ENCODE results near the gene ROS1. TPM values are rescaled to one million over a fixed set of nuclear protein-coding genes. Genes with fewer than 3 reads are reported as not detected.
"Not testable (repeated sequence)": the region's sequence is repeated elsewhere in the genome, so short reads cannot be mapped to it uniquely, and the experiment has no call there.

ROS1 gene
- total RNA-seq, 1 donor from 2014 or later: 0.05 TPM

DNA sequence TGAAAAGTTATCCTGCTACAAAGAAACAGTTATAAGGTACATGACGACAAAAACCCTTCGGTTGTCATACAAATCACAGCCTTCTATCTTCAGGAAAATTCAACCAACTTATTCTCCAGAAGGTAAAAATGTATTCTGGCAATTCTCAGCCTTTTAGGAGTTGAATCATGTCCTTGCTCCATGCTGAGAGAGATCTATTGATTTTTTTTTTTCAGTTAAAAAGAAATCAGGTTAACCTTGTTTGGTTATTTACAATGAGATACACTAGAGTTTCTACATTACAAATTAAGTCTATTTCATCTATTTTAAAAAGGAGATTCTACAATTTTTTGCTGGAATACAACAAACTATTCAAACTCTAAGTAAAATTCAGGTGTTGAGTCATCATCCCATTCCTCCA, 45.4 kb downstream of the ROS1 start:
- DNase-seq (ENCODE audit: low spot score): no peak

DNA sequence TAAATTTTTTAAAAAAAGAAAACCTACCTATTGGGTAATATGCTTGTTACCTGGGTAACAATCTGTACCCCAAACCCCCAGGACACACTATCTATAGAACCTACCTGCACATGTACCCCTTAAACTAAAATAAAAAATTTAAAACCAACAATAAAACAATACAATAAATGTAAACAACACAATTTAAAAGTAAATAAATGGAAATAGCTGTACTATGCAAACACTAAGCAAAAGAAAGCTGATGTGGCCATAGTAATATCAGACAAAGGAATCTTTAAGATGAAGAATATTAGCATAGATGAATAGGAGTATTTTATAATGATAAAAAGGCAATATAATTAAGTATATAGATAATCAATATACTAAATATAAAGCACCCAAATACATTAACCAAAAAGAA, 50.3 kb downstream of the ROS1 start:
- no peak for DNase-seq (ENCODE audit: low spot score)

DNA sequence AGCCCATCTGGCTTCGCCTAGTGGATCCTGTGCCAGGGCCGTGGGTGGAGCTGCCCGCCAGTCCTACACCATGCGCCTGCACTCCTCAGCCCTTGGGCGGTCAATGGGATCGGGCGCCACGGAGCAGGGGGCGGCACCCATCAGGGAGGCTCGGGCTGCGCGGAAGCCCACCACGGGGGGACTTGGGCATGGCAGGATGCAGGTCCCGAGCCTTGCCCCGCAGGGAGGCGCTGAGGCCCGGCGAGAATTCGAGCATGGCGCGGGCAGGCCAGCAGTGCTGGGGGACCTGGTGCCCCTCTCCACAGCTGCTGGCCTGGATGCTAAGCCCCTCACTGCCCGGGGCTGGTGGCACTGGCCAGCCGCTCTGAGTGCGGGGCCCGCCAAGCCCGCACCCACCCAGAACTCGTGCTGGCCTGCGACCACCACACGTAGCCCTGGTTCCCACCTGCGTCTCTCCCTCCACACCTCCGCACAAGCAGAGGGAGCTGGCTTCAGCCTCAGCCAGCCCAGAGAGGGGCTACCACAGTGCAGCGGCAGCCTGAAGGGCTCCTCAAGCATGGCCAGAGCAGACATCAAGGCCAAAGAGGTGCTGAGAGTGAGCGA, 52.4 kb downstream of the ROS1 start:
- DNase-seq (ENCODE audit: low spot score): no peak

DNA sequence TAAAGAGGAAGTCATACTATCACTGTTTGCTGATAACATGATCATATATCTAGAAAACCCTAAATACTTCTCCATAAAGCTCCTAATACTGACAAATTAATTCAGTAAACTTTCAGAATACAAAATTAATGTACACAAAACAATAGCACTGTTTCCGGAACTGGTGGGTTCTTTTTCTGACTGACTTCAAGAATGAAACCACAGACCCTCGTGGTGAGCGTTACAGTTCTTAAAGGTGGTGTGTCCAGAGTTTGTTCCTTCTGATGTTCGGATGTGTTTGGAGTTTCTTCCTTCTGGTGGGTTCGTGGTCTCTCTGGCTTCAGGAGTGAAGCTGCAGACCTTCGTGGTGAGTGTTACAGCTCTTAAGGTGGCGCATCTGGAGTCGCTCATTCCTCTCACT, 53.5 kb downstream of the ROS1 start:
- DNase-seq (ENCODE audit: low spot score): not testable (repeated sequence)

DNA sequence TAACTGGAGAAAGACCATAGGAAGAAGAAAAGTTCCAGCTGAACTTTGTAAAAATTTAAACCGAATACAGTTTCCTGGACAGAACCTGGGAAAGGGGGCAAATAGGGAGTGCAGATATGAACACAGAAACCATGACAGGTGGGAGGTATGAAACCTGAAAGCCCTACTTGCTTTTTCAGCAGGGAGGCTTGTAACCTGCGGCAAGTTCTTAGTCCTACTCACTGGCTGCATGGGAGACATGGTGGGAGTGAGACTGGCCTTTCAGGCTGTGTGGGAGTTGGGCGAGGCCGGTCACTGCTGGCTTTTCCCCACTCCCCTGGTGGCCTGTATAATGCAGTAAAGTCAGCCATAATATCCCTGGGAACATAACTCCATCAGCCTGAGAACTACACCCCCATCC, 54.2 kb downstream of the ROS1 start:
- no peak for DNase-seq (ENCODE audit: low spot score)

DNA sequence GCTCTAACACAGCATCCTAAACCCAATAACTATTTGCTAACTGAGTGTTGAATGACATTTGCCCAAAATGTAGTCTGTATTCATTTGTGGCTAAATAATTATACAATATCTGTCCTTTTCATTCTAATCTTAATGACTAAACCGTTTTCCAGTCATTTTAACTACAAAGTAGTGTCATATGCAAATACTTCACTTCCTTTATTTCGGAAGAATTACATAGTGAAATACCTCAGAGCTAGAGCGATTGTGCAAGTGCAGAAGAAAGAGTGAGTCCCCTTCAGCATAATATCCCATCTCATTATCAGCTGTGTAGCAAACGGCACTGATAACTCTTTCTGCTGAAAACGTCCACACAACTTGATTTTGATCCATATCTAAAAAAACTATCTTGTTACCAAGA, 66.2 kb downstream of the ROS1 start:
- DNase-seq (ENCODE audit: low spot score): no peak

DNA sequence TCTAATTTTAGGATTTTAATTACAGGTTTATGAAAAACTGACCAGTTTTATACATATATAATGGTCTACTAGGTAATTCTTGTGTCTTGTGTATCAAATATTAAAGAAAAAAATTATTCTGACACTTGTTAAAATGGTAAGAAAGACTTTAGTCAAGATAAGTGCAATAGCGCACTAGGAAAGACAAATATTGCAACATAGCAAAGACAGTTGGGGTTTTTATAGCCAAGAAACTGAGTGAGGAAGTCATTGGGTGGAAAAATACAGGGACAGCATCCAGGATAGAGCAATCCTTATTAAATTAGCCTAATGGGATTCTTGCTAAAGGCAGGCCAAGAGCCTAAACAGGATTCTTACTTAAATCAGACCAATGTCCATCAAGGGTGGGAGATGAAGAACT, 71.1 kb downstream of the ROS1 start:
- no peak for DNase-seq (ENCODE audit: low spot score)

DNA sequence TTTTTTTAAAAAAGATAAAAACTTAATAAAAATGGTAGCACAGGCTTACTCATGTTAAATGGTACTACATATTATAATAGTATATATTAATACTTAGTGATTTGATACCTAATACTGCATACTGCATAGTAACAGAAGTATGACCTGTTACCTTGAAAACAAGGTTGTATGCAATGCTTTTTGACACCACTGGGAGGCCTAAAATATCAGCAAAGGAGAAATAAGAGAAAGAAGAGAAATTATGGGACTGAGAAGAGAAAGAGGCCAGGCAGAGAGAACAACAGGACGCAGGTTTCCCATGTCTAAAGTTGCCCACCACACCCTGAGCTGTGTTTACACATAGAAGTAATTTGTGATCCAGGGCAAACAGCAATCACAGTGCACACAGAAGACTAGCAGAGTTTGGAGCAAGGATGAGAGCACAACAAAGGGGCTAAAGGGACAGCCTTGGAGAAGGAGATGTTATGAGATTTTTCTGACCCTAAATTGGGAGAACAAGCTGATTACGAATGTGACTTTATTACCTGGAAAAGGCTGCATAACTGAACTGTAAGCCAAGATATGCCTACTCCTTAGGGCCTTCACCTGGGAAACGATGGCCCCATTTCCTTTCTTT, 73.2 kb downstream of the ROS1 start:
- no peak for DNase-seq (ENCODE audit: low spot score)

DNA sequence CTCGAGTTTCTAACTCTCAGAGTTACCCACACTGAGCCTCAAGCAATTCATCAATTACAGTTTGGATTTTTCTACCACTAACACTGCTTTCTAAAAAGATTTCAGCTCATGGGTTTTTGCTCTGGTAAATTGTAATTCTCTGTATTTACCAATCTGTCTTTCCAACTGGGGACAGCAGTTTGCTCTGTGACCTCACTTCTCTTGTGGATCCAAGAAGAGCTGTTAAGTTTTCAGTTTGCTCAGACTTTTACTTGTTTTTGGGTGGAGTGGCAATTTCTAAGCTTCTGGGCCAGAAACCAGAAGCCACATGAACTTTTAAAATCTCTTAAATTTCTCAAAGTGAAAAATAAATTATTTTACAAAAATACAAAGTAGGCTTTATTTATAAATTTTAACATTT, 74.2 kb downstream of the ROS1 start:
- DNase-seq (ENCODE audit: low spot score): no peak

DNA sequence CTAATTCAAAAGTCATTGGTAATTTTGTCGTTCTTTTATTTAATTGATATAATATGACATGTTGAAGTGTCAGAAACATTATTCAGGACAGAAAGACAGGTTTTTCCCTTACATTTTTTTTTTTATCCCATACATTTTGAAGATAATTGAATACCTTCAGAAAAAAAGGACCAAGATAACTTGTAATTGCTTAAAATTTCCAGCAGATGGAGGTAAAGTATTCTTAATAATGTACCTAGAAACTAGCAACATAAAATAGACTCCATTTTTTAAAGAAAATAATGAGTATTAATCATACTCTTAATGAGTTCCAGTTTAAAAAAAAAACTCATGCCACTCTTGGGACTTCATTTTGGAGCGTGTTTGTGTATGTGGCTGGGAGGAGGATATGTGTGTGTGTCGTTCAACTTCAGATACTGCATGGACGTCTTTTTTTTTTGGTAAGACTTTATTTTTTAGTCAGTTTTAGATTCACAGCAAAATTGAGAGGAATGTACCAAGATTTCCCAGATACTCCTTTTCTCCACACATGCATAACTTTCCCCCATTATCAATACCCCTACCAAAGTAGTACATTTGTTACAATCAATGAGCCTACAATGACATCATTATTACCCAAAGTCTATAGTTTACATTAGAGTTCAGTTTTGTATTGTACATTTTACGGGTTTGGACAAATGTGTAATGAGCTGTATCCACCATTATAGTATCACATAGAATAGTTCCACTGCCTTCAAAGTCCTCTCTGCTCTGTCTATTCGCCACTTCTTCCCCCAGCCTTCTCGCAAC, 79.4 kb downstream of the ROS1 start:
- DNase-seq (ENCODE audit: low spot score): no peak

DNA sequence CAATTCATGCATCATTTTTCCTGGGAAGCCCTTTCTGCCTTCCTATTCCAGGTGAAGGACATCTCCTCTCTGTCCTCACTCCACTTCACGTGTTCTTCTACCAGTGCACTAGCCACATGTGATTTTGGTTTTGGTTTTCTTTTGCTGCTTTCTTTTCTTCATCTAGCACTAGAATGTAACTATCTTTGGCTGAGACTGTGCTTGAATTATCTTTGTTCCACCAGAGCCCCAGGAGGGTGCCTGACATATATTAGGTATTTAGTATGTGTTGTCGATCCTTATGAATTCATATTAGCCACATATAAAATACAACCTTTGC, 80.5 kb downstream of the ROS1 start:
- no peak for DNase-seq (ENCODE audit: low spot score)

DNA sequence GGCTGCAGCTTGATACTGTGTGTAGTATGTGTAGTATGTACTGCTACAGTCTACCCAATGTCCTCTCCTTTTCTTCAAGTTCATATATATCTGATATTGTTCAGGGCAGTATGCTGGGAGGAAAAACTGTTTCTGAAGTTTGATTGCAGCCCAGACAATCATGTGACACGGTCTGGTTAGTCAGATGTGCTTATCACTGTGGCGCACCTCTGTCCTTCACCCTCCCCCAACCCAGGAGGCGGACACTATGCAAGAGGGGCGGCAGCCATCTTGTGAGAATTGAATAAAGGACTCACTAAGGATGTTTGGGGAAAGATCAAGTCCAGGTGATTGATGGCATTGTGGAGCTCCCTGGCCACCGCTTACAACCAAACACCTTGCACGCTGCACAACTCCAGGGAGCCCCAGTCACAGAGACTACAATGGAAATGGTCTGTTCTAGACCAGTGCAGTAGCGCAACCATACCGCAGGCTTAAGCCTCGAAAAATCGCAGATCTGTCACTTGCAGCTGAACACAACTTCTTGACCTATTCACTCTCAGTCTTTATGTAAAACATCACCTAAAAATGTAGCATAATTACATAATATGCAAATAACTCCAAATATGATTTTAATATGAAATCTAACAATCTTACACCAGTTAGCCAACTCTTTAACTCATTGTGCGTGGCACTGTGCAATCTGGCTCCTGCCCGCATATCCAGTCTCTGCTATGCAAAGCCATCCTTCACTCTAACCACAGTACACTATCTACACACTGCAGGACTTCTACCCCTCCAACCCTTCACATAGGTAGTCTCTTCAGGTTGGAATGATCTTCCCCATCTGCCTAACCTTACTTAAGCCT, 81.1 kb downstream of the ROS1 start:
- DNase-seq (ENCODE audit: low spot score): no peak

DNA sequence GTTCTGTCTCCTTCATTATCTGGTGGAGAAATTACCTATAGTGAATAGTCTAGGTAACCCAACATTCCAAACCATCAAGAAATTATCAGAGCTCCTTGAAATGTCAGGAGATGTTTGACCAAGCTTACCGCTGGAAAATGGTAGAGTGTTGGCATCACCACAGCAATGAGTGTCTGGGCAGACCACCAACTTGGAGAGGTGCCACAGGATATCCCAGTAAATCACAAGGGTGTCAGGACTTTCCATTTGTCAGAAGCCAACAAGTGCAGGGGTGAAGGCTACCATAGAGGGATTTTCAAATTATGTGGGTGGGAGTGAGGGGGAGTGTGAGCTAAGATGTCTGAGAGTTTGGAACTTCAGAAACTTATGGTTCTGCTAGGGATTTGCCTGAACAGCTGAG, 87.2 kb downstream of the ROS1 start:
- DNase-seq (ENCODE audit: low spot score): no peak

DNA sequence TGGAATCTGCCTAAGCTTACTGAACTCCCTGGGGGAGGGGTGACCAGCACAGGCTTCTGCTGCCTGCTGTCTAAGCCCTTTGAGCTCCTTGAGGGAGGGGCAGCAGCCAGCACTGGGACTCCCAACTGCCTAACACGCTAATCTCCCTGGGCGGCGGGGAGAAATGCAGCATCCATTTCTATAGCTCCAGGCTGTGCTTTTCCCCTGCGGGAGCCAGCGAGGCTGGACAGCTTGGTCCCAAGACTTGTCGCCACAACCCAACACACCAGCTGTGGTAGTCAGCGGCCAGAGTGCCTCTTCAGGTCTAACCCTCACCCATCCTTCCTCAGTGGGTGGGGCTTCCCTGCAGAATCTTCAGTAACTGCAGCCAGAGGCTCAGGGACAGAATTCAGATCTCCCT, 95.8 kb downstream of the ROS1 start:
- no peak for DNase-seq (ENCODE audit: low spot score)

DNA sequence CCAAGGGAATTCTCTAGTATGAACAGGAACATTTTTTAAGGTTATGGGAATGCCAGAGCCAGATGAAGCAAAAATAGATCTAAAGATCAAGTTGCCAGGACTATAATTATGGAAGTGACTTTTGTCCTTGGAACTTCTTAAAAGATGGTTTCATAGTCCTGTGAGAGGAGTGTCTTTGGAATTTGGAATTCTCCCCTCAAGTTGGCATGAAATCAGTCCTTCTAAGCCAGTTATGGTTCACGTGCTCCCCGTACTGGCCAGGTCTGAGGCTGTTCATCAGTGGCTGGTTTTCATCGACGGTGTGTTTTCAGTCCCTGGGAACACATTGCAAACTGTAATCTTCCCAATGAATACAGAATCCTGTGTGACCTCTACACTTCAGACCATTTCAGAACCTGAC, 97.2 kb downstream of the ROS1 start:
- no peak for DNase-seq (ENCODE audit: low spot score)

DNA sequence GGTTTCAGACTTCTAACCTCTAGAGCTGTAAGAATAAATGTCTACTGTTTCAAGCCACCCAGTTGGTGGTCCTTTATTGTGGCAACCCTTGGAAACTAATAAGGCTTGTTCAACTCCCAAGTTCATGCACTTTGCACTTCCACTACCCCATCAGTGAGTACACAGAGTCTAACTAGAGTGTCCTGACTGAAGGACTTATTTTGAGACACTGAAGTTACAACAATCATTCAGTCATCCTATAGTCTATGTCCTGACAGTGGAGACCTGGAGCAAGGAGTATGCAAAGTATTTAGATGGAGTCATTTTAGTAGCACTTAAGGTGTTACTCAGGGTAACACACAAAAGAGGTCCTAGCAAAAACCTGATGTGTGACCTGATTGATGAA, 97.7 kb downstream of the ROS1 start:
- DNase-seq (ENCODE audit: low spot score): no peak

DNA sequence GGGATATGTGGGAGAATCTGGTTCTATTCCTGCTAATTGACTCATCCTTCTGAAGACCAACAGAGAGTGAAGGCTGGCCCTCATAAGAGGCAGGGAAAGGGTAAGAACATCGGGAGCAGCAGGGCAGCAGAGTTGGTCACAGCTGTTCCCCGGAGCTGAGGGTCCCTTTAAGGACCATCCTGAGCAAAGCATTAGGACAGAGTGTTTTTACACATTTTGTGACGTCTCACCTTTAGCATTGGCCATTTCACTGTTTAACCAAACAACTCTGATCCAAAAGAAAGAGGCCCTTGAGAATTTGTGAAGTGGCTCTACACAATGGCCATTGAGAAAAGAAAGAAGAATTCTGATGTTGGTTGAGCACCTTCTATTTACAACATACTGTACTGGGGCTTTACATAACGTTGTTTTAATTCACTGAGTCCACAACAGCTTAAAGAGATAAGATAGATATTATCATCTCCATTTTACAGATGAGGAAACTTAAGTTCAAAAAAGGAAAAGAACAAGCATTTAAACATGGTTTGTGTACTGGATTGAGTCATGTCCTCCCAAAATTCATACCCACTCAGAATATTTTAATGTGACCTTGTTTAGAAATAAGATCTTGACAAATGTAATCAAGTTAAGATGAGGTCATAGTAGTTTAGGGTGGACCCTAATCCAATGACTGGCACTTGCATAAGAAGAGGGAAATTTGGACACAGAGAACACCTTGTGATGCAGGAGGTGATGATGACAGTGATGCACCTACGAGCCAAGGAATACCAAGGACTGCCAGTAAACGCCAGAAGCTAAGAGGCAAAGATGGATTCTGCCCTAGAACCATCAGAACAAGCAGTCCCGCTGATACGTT, 98.4 kb downstream of the ROS1 start:
- no peak for DNase-seq (ENCODE audit: low spot score)

DNA sequence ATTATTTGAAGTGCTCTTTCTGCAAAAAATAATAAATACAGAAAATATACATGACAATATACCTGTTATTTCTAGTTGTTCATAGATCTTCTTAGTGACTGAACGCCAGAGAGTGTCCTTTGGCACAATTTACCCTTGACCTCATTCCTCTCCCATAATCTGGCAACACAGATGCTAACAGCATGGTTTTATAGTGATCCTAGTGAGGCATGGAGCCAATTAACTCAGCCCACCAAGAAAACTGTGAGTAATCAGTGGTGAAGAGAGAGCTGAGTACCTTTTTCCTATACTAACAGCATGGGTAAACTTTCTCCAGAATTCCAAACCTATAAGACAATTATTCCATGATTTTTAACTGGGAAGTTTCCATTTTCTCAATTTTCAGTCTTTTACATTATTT, 99.3 kb downstream of the ROS1 start:
- no peak for DNase-seq (ENCODE audit: low spot score)

DNA sequence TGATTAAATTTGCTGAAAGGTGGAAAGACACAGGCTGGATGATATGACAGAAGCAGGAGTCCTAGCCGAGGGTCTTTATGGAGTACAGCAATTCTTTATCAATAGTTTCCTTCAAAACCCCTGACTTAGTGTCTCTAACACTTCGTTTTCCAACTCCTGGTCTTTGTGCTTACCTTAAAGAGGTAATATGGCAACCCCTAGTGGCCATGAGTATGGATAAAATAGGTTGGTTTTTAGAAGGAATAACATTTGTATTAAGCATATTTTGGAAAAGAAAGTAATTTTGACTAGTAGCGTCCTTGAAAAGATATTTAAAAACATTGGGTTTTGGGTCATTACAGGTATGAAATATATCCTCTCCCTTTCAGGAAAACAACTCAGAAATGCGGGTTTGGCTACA, 108.5 kb downstream of the ROS1 start:
- no peak for DNase-seq (ENCODE audit: low spot score)

DNA sequence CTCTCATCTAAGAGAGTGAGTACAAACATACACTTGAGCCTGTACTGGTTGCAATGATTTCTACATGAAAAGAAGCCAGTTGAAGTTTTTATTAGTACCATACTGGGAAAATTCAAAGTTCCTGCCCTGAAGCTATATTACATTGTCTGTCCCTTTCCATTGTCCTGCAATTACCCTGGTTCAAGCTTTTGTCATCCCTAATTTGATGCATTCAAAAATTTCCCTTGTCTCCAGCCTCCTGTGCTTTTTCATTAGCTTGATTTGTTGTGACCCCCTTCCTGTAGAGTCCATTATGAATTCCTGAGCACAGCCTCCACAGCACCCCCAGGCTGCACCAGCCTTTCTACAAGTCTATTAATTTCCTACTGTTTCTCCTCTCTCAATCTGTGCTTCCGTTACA, 114.0 kb downstream of the ROS1 start:
- no peak for DNase-seq (ENCODE audit: low spot score)

DNA sequence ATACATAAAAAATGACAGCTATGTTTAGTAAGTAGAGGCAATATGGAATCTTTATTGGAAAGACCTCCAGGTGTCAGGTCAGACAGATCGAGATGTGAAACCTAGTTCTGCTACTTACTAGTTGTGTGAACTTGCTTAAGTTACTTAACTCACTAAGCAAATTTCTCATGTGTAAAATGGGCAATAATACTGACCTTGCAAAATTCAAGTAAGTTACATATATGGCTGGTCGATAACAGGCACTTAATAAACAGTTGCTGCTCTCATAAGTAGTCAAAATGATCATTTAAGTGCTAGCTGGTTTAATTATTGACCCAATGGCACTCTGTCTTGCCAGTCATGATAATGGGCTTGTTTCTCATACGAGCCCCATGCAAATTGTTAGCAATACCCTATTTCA, 114.4 kb downstream of the ROS1 start:
- no peak for DNase-seq (ENCODE audit: low spot score)

DNA sequence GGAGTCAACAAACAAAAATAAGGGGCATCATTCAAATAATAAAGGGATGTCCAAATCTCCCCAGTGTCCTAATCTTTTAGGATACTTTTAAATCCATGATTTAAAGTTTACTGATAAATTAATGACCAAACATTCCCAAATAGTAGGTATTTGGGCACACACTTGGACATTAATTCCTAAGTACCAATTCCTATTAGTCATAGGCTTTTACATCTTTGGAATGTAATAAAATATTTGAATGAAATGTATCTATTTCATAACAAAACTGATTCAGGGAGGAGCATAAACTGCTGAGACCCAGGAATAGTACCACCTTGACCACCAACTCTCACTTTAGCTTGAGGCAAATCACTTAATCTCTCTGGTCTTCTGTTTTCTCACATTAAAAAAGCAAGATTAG, 116.1 kb downstream of the ROS1 start:
- no peak for DNase-seq (ENCODE audit: low spot score)
